Activated gamma-delta T cell treated with Interleukin-2 at 50 U/mL for 16 hours (primary cell): ENCODE measurements around the gene SELENOK.

Experiments used
- DNase-seq: peaks from one replicate; pipeline ENCODE4 v3.0.0-alpha.2; 2020

Gene SELENOK

DNA sequence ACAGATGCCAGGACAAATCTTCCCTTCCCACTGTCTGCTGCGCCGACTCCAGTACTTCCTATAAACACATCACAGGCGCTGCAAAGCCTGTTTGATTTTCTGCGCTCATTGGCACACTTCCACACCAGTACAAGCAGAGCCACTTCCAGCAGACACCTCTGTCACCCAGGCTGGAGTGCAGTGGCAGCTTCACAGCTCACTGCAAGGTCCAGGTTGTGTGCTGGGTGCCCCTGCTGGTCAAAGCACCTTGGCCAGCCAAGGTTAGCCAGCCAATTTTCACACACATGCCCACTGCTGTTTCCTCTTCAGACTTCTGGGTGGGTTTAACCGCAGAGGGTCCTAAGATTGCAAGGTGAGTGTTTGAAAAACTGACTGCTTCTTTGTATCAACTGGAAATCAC is 50.4 kb downstream of the SELENOK start:
- no peak for DNase-seq

DNA sequence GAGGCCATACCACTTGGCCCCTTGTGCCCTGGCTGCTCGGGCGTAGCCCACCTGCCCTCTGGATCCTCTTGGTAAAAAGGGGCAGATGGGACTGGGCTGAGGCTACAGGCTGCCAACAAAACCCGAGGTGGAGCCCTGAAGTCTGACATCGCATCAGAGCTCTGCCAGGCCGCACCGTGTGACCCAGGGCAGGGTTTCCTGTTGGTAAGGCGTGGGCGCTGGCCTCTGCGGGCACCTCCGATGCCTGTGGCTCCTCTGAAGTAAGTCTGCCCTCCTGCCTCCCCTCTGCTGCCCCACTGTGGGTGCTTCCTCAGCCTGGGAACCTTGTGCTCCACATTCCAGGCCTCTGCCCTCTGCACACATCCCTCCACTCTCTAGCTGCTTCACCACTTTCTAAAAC is 54.3 kb downstream of the SELENOK start:
- DNase-seq: no peak

GRCh38 chr3:53836084-53836872 is 55.4 kb downstream of the SELENOK start:
- DNase-seq: no peak

- no peak for DNase-seq
These were observed 56.4 kb downstream of the SELENOK start for GRCh38 chr3:53835257-53835656.

DNA sequence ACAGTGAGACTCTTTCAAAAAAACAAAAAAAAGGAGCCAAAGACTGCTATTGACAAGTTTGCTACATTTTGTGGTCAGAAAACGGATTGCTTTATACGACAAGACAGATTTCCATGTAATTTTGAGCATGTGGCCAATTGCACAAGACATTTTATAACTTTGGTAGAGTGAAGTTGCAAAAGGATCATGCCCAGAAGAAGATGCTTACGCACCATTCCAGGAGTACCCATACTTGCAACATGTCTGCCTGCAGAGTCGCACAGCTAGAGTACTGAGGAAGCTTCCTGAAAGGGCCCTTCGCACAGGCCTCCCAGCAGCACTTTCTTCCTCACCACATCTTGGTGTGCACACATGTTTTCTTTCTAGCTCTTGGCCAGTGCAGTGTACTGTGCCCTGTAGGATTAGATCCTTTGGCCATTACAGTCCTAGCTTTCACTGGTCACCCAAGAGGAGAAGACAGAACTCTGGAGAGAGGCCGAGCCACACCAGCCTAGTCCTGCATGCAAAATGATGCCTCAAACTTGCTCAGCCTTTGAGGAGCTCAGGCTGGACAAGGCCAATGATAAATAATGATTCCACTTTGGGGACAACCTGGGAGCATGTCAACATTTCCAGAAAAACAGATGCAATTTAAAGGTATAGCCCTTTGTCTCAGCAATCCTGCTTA is 57.1 kb downstream of the SELENOK start:
- DNase-seq: no peak
